SJCRH30 (cell line): ENCODE data around the gene URI1. TPM values are rescaled to one million over a fixed set of nuclear protein-coding genes. Genes with fewer than 3 reads are reported as not detected.

Experiments used
- DNase-seq, 2 experiments: peaks; one replicate each; pipeline ENCODE4 v3.0.0-alpha.2; 2015 to 2020
- H3K27ac ChIP-seq: fragments of 250-450 bp; sonication (Bioruptor Pico); 2 replicates; pipeline ENCODE4 v1.5.1; 2020; ENCODE audit warnings: mild to moderate bottlenecking, moderate library complexity
- H3K27me3 ChIP-seq: fragments of 250-450 bp; sonication (Bioruptor Pico); 2 replicates; pipeline ENCODE4 v1.5.1; 2020; ENCODE audit warnings: mild to moderate bottlenecking, moderate library complexity
- H3K36me3 ChIP-seq: fragments of 250-450 bp; sonication (Bioruptor Pico); 2 replicates; pipeline ENCODE4 v1.5.1; 2020; ENCODE audit warnings: mild to moderate bottlenecking, moderate library complexity
- H3K4me1 ChIP-seq: fragments of 250-450 bp; sonication (Bioruptor Pico); 2 replicates; pipeline ENCODE4 v1.5.1; 2020; ENCODE audit warnings: mild to moderate bottlenecking, moderate library complexity
- H3K4me3 ChIP-seq: fragments of 250-450 bp; sonication (Bioruptor Pico); 2 replicates; pipeline ENCODE4 v1.5.1; 2020; ENCODE audit warnings: mild to moderate bottlenecking, moderate library complexity
- H3K9me3 ChIP-seq: fragments of 250-450 bp; sonication (Bioruptor Pico); replicated peaks from 2 replicates; pipeline ENCODE4 v1.5.1; 2020; ENCODE audit warnings: mild to moderate bottlenecking, moderate library complexity
- total RNA-seq: library from RNA; depleted of rRNA; stranded (reverse); fragments of >200 nt; shearing (Covaris generic); gene quantifications from 2 replicates; pipeline ENCODE4 v1.2.3, GENCODE V29; 2014

URI1 gene
- total RNA-seq, 1 experiment from 2014 or later = 94.9 TPM

GRCh38 chr19:29971648-29972047 is 29.6 kb downstream of the URI1 start:
- Histone ChIP-seq H3K27ac (no peak overlapping the region), H3K4me1 (peaks cover 19% of the 10 kb centered on the region), H3K27me3 (no peaks in the 10 kb centered on the region), H3K9me3 (no peaks in the 10 kb centered on the region), H3K36me3 (0 out of 2 replicates have a peak, but pooled peaks cover 2% of the 10 kb centered on the region), H3K4me3 (no peak overlapping the region)
- no peak for DNase-seq

DNA sequence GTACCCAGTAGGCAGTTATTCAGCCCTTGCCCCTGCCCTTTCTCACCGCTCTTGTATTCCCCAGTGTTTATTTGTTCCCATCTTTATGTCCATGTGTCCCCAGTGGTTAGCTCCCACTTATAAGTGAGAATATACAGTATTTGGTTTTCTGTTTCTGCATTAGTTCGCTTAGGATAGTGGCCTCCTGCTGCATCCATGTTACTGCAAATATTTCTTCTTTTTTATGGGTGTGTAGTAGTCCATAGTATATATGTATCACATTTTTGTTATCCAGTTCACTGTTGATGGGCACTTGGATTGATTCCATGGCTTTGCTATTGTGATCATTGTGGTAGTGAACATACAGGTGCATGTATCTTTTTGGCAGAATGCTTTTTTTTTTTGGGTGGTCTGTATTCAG is 32.7 kb downstream of the URI1 start:
- Histone ChIP-seq H3K27ac (no peak overlapping the region), H3K4me3 (no peak overlapping the region), H3K36me3 (peaks cover 2% of the 10 kb centered on the region; the same call in 1 of the 2 replicates), H3K27me3 (no peaks in the 10 kb centered on the region), H3K9me3 (no peaks in the 10 kb centered on the region), H3K4me1 (peaks cover 6% of the 10 kb centered on the region; the same call in 1 of the 2 replicates)
- DNase-seq = no peak

DNA sequence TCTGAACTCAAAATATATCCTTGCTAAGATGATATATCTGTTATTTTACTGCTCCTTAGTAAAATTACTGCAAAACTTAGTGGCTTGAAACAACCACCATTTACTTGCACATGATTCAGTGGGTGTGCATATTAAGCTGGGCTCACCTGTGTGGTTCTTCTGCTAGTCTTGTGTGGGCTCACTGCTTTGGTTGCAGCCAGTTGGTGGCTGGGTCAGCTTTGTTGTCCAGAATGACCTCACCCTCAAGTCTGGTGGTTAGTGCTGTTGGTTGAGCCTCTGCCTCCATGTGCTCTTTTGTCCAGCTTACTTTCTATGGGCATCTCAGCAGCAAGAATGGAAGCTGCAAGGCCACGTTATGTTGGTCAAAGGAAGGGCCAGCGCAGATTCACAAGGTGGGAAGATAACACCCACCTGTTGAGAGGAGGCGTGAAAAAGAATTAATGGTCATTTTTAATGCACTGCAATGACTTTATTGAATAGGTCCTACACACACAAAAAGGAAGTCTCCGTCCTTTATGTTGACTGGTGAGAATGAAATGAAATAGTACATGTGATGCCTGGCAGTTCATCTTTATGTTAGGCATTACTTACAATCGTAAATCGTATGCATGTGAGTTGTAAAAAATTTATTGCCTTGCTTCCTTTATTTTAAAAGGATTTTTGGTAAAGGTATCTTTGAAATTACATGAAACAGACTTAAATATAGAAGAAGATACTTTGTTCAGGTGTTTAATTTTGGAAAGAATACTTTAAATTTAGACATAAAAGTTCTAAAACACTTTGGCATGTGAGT is 34.3 kb downstream of the URI1 start:
- no peak for DNase-seq
- Histone ChIP-seq H3K9me3 (no peaks in the 10 kb centered on the region), H3K27ac (no peak overlapping the region), H3K36me3 (peaks cover 5% of the 10 kb centered on the region; the same call in 1 of the 2 replicates), H3K4me1 (peaks cover under 1% of the 10 kb centered on the region; the same call in 1 of the 2 replicates), H3K4me3 (no peak overlapping the region), H3K27me3 (no peaks in the 10 kb centered on the region)

GRCh38 chr19:29978080-29978479 is 36.0 kb downstream of the URI1 start:
- H3K9me3 ChIP-seq = no peaks in the 10 kb centered on the region
- H3K4me1 ChIP-seq = no peaks in the 10 kb centered on the region
- no peak overlapping the region for H3K4me3 ChIP-seq
- DNase-seq = no peak
- H3K36me3 ChIP-seq = peaks cover 5% of the 10 kb centered on the region; the same call in 1 of the 2 replicates
- no peak overlapping the region for H3K27ac ChIP-seq
- H3K27me3 ChIP-seq = no peaks in the 10 kb centered on the region

GRCh38 chr19:29983568-29983967 is 41.5 kb downstream of the URI1 start:
- no peaks in the 10 kb centered on the region; the same call in 1 of the 2 replicates for H3K9me3 ChIP-seq
- peaks cover 22% of the 10 kb centered on the region for H3K36me3 ChIP-seq
- DNase-seq = no peak
- H3K4me1 ChIP-seq = no peaks in the 10 kb centered on the region
- H3K4me3 ChIP-seq = no peak overlapping the region
- H3K27me3 ChIP-seq = no peaks in the 10 kb centered on the region
- no peak overlapping the region for H3K27ac ChIP-seq

DNA sequence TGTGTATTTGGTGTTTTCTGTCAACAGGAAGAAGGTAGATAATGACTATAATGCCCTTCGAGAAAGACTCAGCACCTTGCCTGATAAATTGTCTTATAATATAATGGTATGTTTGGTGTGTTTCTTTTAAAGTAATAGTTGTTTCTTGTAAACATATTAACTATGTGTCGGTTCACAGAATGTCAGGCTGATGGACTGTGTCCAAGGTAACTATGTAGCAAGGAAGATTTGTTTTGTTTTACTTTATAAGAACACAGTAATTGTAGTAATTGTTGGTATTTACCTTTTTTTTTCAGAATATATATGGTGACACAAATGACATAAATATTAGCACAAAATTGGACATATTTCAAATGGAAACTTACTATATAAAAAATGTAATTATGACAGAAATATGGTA is 43.2 kb downstream of the URI1 start:
- Histone ChIP-seq H3K4me1 (no peaks in the 10 kb centered on the region), H3K27me3 (no peaks in the 10 kb centered on the region), H3K4me3 (no peak overlapping the region), H3K9me3 (no peaks in the 10 kb centered on the region; the same call in 1 of the 2 replicates), H3K36me3 (peaks cover 29% of the 10 kb centered on the region), H3K27ac (no peak overlapping the region)
- no peak for DNase-seq

GRCh38 chr19:29988351-29988750 is 46.3 kb downstream of the URI1 start:
- H3K4me3 ChIP-seq = no peak overlapping the region
- H3K27me3 ChIP-seq = no peaks in the 10 kb centered on the region
- H3K4me1 ChIP-seq = no peaks in the 10 kb centered on the region
- no peak overlapping the region for H3K27ac ChIP-seq
- no peaks in the 10 kb centered on the region; the same call in 1 of the 2 replicates for H3K9me3 ChIP-seq
- DNase-seq = no peak
- H3K36me3 ChIP-seq = peaks cover 43% of the 10 kb centered on the region

DNA sequence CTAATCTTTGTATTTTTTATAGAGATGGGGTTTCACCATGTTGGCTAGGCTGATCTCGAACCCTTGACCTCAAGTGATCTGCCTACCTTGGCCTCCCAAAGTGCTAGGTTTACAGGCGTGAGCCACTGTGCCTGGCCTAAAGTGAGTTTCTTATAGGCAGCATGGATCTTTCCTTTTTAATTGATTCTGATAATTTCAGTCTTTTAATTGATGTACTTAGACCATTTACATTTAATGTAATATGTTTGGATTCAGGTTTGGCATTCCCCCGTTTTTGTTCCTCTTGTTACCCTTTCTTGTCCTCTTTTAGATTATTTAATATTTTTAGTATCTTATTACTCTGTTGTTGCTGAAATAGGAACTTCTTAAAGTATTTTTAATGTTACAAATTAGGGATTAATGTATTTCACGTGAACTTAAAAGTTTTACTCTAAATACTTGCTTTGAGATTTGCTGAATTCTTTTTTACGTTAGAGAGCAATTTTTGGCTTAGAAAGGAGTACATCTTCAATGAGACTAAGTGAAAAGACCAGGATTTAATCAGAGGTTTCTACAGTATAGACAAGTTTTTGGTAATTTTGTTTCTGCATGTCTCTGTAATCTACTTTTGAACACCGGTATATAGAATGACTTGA is 50.3 kb downstream of the URI1 start:
- Histone ChIP-seq H3K27ac (no peak overlapping the region), H3K9me3 (no peaks in the 10 kb centered on the region; the same call in none of the 2 replicates), H3K4me3 (no peak overlapping the region), H3K27me3 (no peaks in the 10 kb centered on the region), H3K36me3 (peaks cover 40% of the 10 kb centered on the region), H3K4me1 (no peaks in the 10 kb centered on the region)
- DNase-seq = no peak

DNA sequence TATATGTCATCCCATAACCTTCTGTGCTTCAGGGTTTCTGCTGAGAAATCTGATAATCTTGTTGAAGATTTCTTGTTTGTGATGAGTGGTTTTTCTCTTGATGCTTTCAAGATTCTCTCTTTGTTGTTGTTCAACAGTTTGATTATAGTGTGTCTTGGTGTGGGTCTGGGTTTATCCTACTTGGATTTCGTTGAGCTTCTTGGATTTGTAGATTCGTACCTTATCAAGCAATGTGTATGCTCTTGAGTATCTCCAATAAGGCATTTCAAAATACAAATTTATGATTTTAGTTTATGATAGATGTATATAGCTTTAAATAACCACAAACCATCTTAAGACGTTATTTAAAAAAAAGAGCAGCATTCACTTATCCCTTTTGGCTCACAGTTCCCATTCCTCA is 57.5 kb downstream of the URI1 start:
- H3K9me3 ChIP-seq = peaks cover 4% of the 10 kb centered on the region
- no peak for DNase-seq
- H3K36me3 ChIP-seq = peaks cover 26% of the 10 kb centered on the region
- H3K4me1 ChIP-seq = no peaks in the 10 kb centered on the region
- no peaks in the 10 kb centered on the region for H3K27me3 ChIP-seq
- no peak overlapping the region for H3K27ac ChIP-seq
- H3K4me3 ChIP-seq = no peak overlapping the region

GRCh38 chr19:30000862-30001261 is 58.8 kb downstream of the URI1 start:
- no peak for DNase-seq
- Histone ChIP-seq H3K4me3 (no peak overlapping the region), H3K36me3 (peaks cover 23% of the 10 kb centered on the region), H3K4me1 (no peaks in the 10 kb centered on the region), H3K9me3 (peaks cover 4% of the 10 kb centered on the region), H3K27me3 (no peaks in the 10 kb centered on the region), H3K27ac (no peak overlapping the region)

- peaks cover 4% of the 10 kb centered on the region for H3K9me3 ChIP-seq
- peaks cover 27% of the 10 kb centered on the region for H3K36me3 ChIP-seq
- H3K4me3 ChIP-seq = no peak overlapping the region
- no peaks in the 10 kb centered on the region for H3K4me1 ChIP-seq
- no peak for DNase-seq
- no peak overlapping the region for H3K27ac ChIP-seq
- no peaks in the 10 kb centered on the region for H3K27me3 ChIP-seq
Observed at GRCh38 chr19:30001301-30001700, 59.3 kb downstream of the URI1 start.

GRCh38 chr19:30001791-30002190 is 59.8 kb downstream of the URI1 start:
- Histone ChIP-seq H3K9me3 (peaks cover 4% of the 10 kb centered on the region), H3K36me3 (peaks cover 32% of the 10 kb centered on the region), H3K4me1 (no peaks in the 10 kb centered on the region), H3K4me3 (no peak overlapping the region), H3K27me3 (no peaks in the 10 kb centered on the region), H3K27ac (no peak overlapping the region)
- no peak for DNase-seq

DNA sequence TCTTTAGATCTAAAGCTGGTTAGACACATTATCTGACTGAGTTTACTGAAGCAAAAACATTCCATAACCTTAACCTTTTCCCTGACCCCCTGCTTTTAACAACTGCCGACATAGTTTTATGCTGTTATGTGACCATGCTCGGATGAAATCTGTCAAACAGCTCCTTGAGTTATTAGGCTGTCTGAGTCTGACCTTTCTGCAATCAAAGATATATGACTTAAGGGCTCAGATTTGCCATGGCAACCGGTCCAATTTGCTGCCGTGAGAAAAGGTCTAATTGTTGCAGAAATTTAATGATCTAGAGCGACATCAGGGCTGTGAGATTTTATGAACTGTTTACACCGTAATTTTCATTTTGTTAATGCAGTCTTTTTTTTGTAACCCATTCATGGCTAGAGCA is 61.8 kb downstream of the URI1 start:
- no peak for DNase-seq
- no peak overlapping the region for H3K27ac ChIP-seq
- no peaks in the 10 kb centered on the region for H3K27me3 ChIP-seq
- no peaks in the 10 kb centered on the region for H3K4me1 ChIP-seq
- peaks cover 33% of the 10 kb centered on the region for H3K36me3 ChIP-seq
- H3K4me3 ChIP-seq = no peak overlapping the region
- H3K9me3 ChIP-seq = peaks cover 4% of the 10 kb centered on the region

DNA sequence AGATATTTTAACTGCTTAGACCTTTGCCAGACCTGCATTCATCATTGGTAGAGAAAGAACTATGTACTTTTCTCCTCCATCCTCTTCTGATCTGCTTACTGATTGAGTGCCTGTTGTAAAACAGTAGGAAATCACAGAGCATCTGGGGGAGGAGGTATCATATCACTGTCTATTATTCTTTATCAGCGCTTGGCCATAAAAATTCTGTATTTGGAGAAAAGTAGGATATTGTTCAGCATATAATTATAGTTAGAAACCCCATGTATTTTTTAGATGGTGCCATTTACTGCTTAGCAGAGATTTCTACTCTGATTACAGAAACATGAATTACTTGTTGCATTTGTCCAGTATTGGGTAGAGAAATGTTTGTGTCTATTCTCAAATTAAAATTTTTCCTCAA is 62.4 kb downstream of the URI1 start:
- no peak for DNase-seq
- no peak overlapping the region for H3K27ac ChIP-seq
- no peaks in the 10 kb centered on the region for H3K4me1 ChIP-seq
- H3K36me3 ChIP-seq = peaks cover 35% of the 10 kb centered on the region
- H3K27me3 ChIP-seq = no peaks in the 10 kb centered on the region
- no peak overlapping the region for H3K4me3 ChIP-seq
- H3K9me3 ChIP-seq = peaks cover 4% of the 10 kb centered on the region

DNA sequence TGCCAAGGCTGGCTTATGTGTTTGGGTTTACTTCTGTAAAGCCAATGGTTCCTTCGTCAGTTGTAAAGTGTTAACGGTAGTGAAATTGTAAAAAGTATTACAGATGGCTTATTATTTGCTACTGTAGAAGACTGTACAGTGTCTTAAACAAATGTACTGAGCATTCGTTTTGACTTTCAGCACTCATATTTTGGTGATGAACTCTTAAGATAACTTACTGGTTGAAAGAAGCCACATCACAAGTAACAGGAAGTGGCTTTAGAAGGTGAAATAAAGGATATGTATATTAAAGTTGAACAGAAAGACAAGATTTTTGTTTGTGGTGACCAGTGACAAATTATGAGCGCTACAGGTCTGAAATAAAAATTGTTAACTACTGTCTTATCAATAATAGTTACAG is 64.2 kb downstream of the URI1 start:
- H3K36me3 ChIP-seq = peaks cover 39% of the 10 kb centered on the region
- no peak overlapping the region for H3K27ac ChIP-seq
- no peaks in the 10 kb centered on the region for H3K9me3 ChIP-seq
- no peaks in the 10 kb centered on the region for H3K4me1 ChIP-seq
- H3K4me3 ChIP-seq = no peak overlapping the region
- H3K27me3 ChIP-seq = no peaks in the 10 kb centered on the region
- no peak for DNase-seq
